H9 (cell line): ENCODE measurements around the gene ABCA4. TPM values are rescaled to one million over a fixed set of nuclear protein-coding genes. Genes with fewer than 3 reads are reported as not detected.
A peak's percentile ranks its signal among the peaks of the same experiment; 100 is the strongest.
"Not testable (repeated sequence)": the region's sequence is repeated elsewhere in the genome, so short reads cannot be mapped to it uniquely, and the experiment has no call there.

Experiments used
- DNase-seq: peaks from one replicate; pipeline ENCODE4 v3.0.0-alpha.2; 2017
- H2AFZ ChIP-seq: one replicate; pipeline ENCODE4 v1.6.1; 2013; ENCODE audit warnings: mild to moderate bottlenecking, low read length, control low read depth, moderate library complexity
- H2AK5ac ChIP-seq: 2 replicates; pipeline ENCODE4 v1.6.1; 2013; ENCODE audit warnings: low read length, control low read depth, mixed read lengths; ENCODE audit not compliant: insufficient read length
- H2BK120ac ChIP-seq: one replicate; pipeline ENCODE4 v1.6.1; 2013; ENCODE audit warnings: low read depth, mild to moderate bottlenecking, low read length, control low read depth, inconsistent platforms; ENCODE audit not compliant: poor library complexity, severe bottlenecking
- H2BK12ac ChIP-seq: 2 replicates; pipeline ENCODE4 v1.6.1; 2013; ENCODE audit warnings: low read length, control low read depth, mixed read lengths, low read depth; ENCODE audit not compliant: insufficient read length
- H2BK15ac ChIP-seq: 2 replicates; pipeline ENCODE4 v1.6.1; 2013; ENCODE audit warnings: low read depth, low read length, control low read depth
- H2BK20ac ChIP-seq: one replicate; pipeline ENCODE4 v1.6.1; 2013; ENCODE audit warnings: low read depth, mild to moderate bottlenecking, low read length, control low read depth, inconsistent platforms; ENCODE audit not compliant: poor library complexity, severe bottlenecking
- H2BK5ac ChIP-seq: 2 replicates; pipeline ENCODE4 v1.6.1; 2013; ENCODE audit warnings: low read length, control low read depth, mixed read lengths; ENCODE audit not compliant: insufficient read length
- H3K14ac ChIP-seq: 2 replicates; pipeline ENCODE4 v1.6.1; 2013; ENCODE audit warnings: low read length, control low read depth; ENCODE audit not compliant: insufficient read depth
- H3K18ac ChIP-seq: 2 replicates; pipeline ENCODE4 v1.6.1; 2013; ENCODE audit warnings: low read depth, mild to moderate bottlenecking, mixed read lengths, low read length, control low read depth; ENCODE audit not compliant: insufficient read length
- H3K23ac ChIP-seq: 2 replicates; pipeline ENCODE4 v1.6.1; 2013; ENCODE audit warnings: low read length, control low read depth, mixed read lengths, low read depth; ENCODE audit not compliant: insufficient read length
- H3K23me2 ChIP-seq: 2 replicates; pipeline ENCODE4 v1.6.1; 2013; ENCODE audit warnings: low read depth, mild to moderate bottlenecking, mixed read lengths, low read length, control low read depth; ENCODE audit not compliant: insufficient read length, poor library complexity, severe bottlenecking
- H3K27ac ChIP-seq: 2 replicates; pipeline ENCODE4 v1.5.1; 2013; ENCODE audit warnings: low read length, control low read depth, mixed read lengths, low read depth; ENCODE audit not compliant: insufficient read length
- H3K27me3 ChIP-seq: 2 replicates; pipeline ENCODE4 v1.6.1; 2013; ENCODE audit warnings: low read length, control low read depth, inconsistent platforms; ENCODE audit not compliant: insufficient read depth
- H3K4ac ChIP-seq: 2 replicates; pipeline ENCODE4 v1.6.1; 2013; ENCODE audit warnings: low read depth, mild to moderate bottlenecking, control low read depth, inconsistent platforms, low read length, moderate library complexity
- H3K4me1 ChIP-seq: 2 replicates; pipeline ENCODE4 v1.6.1; 2013; ENCODE audit warnings: low read length, control low read depth, inconsistent platforms; ENCODE audit not compliant: insufficient read depth
- H3K4me2 ChIP-seq: 2 replicates; pipeline ENCODE4 v1.6.1; 2013; ENCODE audit warnings: low read length, control low read depth, mixed read lengths; ENCODE audit not compliant: insufficient read length, insufficient read depth
- H3K56ac ChIP-seq: 2 replicates; pipeline ENCODE4 v1.6.1; 2013; ENCODE audit warnings: low read depth, mild to moderate bottlenecking, mixed read lengths, low read length, control low read depth; ENCODE audit not compliant: insufficient read length
- H3K79me1 ChIP-seq: 2 replicates; pipeline ENCODE4 v1.6.1; 2013; ENCODE audit warnings: low read depth, mild to moderate bottlenecking, moderate library complexity, low read length, control low read depth, inconsistent platforms; ENCODE audit not compliant: insufficient read depth, poor library complexity, severe bottlenecking
- H3K79me2 ChIP-seq: 2 replicates; pipeline ENCODE4 v1.6.1; 2013; ENCODE audit warnings: low read length, control low read depth, inconsistent platforms; ENCODE audit not compliant: insufficient read depth
- H3K9ac ChIP-seq: 2 replicates; pipeline ENCODE4 v1.6.1; 2013; ENCODE audit warnings: low read length, control low read depth, mixed read lengths; ENCODE audit not compliant: insufficient read length; ENCODE audit errors: extremely low read depth
- H3K9me3 ChIP-seq: one replicate; pipeline ENCODE4 v1.6.1; 2013; ENCODE audit warnings: low read depth, low read length, inconsistent platforms; ENCODE audit not compliant: control insufficient read depth
- H3T11ph ChIP-seq: one replicate; pipeline ENCODE4 v1.6.1; 2013; ENCODE audit warnings: mild to moderate bottlenecking, low read length, control low read depth, inconsistent platforms
- H4K20me1 ChIP-seq: one replicate; pipeline ENCODE4 v1.6.1; 2013; ENCODE audit not compliant: control insufficient read depth, insufficient read length, insufficient read depth
- H4K5ac ChIP-seq: 2 replicates; pipeline ENCODE4 v1.6.1; 2013; ENCODE audit warnings: low read depth, mild to moderate bottlenecking, mixed read lengths, low read length, control low read depth; ENCODE audit not compliant: insufficient read length
- H4K8ac ChIP-seq: replicated peaks from 2 replicates; pipeline ENCODE4 v1.6.1; 2013; ENCODE audit warnings: low read length, control low read depth, mixed read lengths, low read depth; ENCODE audit not compliant: insufficient read length
- H4K91ac ChIP-seq: 2 replicates; pipeline ENCODE4 v1.6.1; 2013; ENCODE audit warnings: low read depth, mild to moderate bottlenecking, moderate library complexity, mixed read lengths, low read length, control low read depth; ENCODE audit not compliant: insufficient read length
- H3K27ac Mint-ChIP-seq, 3 experiments: 2 replicates in 2 of 3; 3 replicates in 1 of 3; pipeline ENCODE4 v1.8.0; 2020 to 2021; ENCODE audit warnings: mixed read lengths in 3 of 3, mild to moderate bottlenecking in 1 of 3, moderate library complexity in 1 of 3
- H3K27me3 Mint-ChIP-seq: 2 replicates; pipeline ENCODE4 v1.8.0; 2021; ENCODE audit warnings: low read depth, mild to moderate bottlenecking, moderate library complexity, mixed read lengths
- H3K36me3 Mint-ChIP-seq, 3 experiments: 2 replicates in 2 of 3; 3 replicates in 1 of 3; pipeline ENCODE4 v1.8.0; 2020 to 2021; ENCODE audit warnings: low read depth in 3 of 3, mixed read lengths in 3 of 3; ENCODE audit not compliant: insufficient read depth in 1 of 3
- H3K4me1 Mint-ChIP-seq, 2 experiments: 2 replicates each; pipeline ENCODE4 v1.8.0; 2020; ENCODE audit warnings: mixed read lengths in 2 of 2
- H3K4me3 Mint-ChIP-seq, 2 experiments: 2 replicates in 1 of 2; 3 replicates in 1 of 2; pipeline ENCODE4 v1.8.0; 2020 to 2021; ENCODE audit warnings: mild to moderate bottlenecking in 2 of 2, mixed read lengths in 2 of 2, moderate library complexity in 1 of 2
- H3K9me3 Mint-ChIP-seq, 2 experiments: 2 replicates in 1 of 2; 3 replicates in 1 of 2; pipeline ENCODE4 v1.8.0; 2020; ENCODE audit warnings: mild to moderate bottlenecking in 2 of 2, mixed read lengths in 2 of 2, moderate library complexity in 1 of 2
- WGBS: extraction: QIAGEN DNeasy Blood & Tissue Kit; methylation state at CpG from one replicate; pipeline ENCODE4 v1.1.7; 2013; ENCODE audit warnings: missing lambda C conversion rate, low lambda C conversion rate, mixed read lengths; ENCODE audit not compliant: insufficient read length; ENCODE audit errors: extremely low coverage; 5-methylcytosine and 5-hydroxymethylcytosine counted together
- total RNA-seq: library from RNA; stranded (reverse); gene quantifications from 2 replicates; pipeline ENCODE4 v1.2.1, GENCODE V29; 2021
- TF ChIP-seq, protein P1 (sequence below): fragments of 200-600 bp; sonication (generic); conservative IDR thresholded peaks from 3 replicates; pipeline ENCODE4 v1.8.0; 2021; ENCODE audit warnings: antibody characterized with exemption, mild to moderate bottlenecking

ABCA4 gene
- total RNA-seq, 1 experiment from 2014 or later, result not detected

DNA sequence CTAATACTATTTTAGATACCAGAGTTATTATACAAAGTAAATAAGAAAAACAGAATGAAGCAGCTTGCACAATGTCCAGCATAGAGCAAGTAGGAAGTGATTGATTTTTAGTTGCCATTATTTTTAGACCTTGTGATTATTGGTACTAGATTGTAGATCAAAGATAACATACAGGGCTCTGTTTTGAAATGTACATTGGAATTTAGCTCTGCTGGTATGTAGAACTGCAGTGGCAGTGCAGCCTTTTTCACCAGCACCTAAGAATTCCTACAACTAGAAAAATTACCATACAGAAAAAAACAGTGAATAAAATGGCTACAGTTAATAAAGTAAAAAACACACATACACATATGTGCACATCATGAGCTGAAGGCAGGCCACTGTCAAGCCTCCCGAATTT is 32.2 kb upstream of the ABCA4 start:
- H3K27ac ChIP-seq, result no peak overlapping the region
- H3K36me3 Mint-ChIP-seq, result no peaks in the 10 kb centered on the region
- no peaks in the 10 kb centered on the region for H3K79me2 ChIP-seq

DNA sequence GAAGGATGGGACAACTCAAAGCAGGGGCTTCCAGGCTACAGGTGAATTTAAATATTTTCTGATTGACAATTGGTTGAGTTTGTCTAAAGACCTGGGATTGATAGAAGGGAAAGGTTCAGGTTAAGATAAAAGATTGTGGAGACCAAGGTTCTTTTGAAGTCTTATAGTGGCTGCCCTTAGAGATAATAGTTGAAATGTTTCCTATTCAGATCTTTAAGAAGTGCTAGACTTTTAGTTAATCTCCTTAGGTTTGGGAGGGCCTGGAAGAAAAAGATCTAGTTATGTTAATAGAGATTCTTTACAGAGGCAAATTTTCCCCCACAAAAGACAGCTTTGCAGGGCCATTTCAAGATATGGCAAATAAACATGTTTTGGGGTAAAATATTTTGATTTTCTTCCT is 28.2 kb upstream of the ABCA4 start:
- H4K8ac ChIP-seq, H3K27me3 ChIP-seq, H3K14ac ChIP-seq, H3K36me3 Mint-ChIP-seq, H4K91ac ChIP-seq, H3K23me2 ChIP-seq, H3K4me3 Mint-ChIP-seq, H3K79me1 ChIP-seq, H2BK15ac ChIP-seq, H3K9me3 Mint-ChIP-seq, H2AK5ac ChIP-seq, H2BK20ac ChIP-seq, H3K23ac ChIP-seq, H2BK5ac ChIP-seq, H2BK12ac ChIP-seq, H4K5ac ChIP-seq, H4K20me1 ChIP-seq, H3K4me1 ChIP-seq, H3K27me3 Mint-ChIP-seq, H3K27ac ChIP-seq, H3K18ac ChIP-seq, H3K4ac ChIP-seq, H3T11ph ChIP-seq, H3K9me3 ChIP-seq, H3K9ac ChIP-seq, H3K4me2 ChIP-seq, DNase-seq, H2AFZ ChIP-seq, H3K56ac ChIP-seq, H2BK120ac ChIP-seq, H3K79me2 ChIP-seq: not testable (repeated sequence)
- Mint-ChIP-seq H3K27ac (peak overlapping the region in 1 of 3 experiments; percentile 34; a peak in 1 of 7 replicates), H3K4me1 (peaks cover 17 to 20% of the 10 kb centered on the region in 2 experiments)

More for the DNA sequence above, 32.2 kb upstream of the ABCA4 start:
- Histone ChIP-seq H3K4me2 (no peak overlapping the region), H2BK120ac (no peak overlapping the region), H3K56ac (no peak overlapping the region), H3K4ac (no peak overlapping the region), H2BK15ac (no peak overlapping the region), H4K91ac (no peak overlapping the region), H2BK12ac (no peak overlapping the region), H3K27me3 (no peaks in the 10 kb centered on the region), H3K9me3 (no peaks in the 10 kb centered on the region), H2BK20ac (no peak overlapping the region), H4K5ac (no peak overlapping the region), H3K14ac (no peak overlapping the region), H3K4me1 (no peaks in the 10 kb centered on the region), H3K18ac (no peak overlapping the region), H4K8ac (no peak overlapping the region), H3T11ph (no peak overlapping the region), H2AFZ (no peak overlapping the region), H3K9ac (no peak overlapping the region), H3K23me2 (no peaks in the 10 kb centered on the region), H2BK5ac (no peak overlapping the region), H3K79me1 (no peaks in the 10 kb centered on the region), H3K23ac (no peak overlapping the region), H2AK5ac (no peak overlapping the region), H4K20me1 (no peaks in the 10 kb centered on the region)
- H3K27ac Mint-ChIP-seq, result no peak overlapping the region
- TF ChIP-seq, protein P1, sequence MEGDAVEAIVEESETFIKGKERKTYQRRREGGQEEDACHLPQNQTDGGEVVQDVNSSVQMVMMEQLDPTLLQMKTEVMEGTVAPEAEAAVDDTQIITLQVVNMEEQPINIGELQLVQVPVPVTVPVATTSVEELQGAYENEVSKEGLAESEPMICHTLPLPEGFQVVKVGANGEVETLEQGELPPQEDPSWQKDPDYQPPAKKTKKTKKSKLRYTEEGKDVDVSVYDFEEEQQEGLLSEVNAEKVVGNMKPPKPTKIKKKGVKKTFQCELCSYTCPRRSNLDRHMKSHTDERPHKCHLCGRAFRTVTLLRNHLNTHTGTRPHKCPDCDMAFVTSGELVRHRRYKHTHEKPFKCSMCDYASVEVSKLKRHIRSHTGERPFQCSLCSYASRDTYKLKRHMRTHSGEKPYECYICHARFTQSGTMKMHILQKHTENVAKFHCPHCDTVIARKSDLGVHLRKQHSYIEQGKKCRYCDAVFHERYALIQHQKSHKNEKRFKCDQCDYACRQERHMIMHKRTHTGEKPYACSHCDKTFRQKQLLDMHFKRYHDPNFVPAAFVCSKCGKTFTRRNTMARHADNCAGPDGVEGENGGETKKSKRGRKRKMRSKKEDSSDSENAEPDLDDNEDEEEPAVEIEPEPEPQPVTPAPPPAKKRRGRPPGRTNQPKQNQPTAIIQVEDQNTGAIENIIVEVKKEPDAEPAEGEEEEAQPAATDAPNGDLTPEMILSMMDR, result no peak
- H3K4me3 Mint-ChIP-seq, result no peak overlapping the region
- no peaks in the 10 kb centered on the region; a peak in 1 of 5 replicates for H3K9me3 Mint-ChIP-seq
- WGBS, result no CpG with 5 or more reads among the region's 1 CpG
- H3K4me1 Mint-ChIP-seq, result peaks cover 11 to 14% of the 10 kb centered on the region in 2 experiments
- no peak for DNase-seq
- peaks cover 1% of the 10 kb centered on the region; the same call in 1 of the 2 replicates for H3K27me3 Mint-ChIP-seq
